GM11168 (cell line): ENCODE data around the gene CIBAR2.

Experiments
- in situ Hi-C: fragments of 300-500 bp; cut with MboI; formaldehyde crosslinking; loops from one replicate; pipeline ENCODE4 v1.12.0; 2022; ENCODE audit warnings: low sequenced_read_pairs; ENCODE audit not compliant: unreplicated experiment

The CIBAR2 gene

GRCh38 chr16:85048921-85049562, 63.2 kb downstream of the CIBAR2 start:
- in situ Hi-C loops = no loop called here
